Middle frontal gyrus (tissue), 1 donor: ENCODE data around the gene LYRM1.
"Not testable (repeated sequence)": the region's sequence is repeated elsewhere in the genome, so short reads cannot be mapped to it uniquely, and the experiment has no call there.

Source experiments
- DNase-seq: peaks from one replicate; pipeline ENCODE4 v3.0.0-alpha.2; 2015; ENCODE audit warnings: low spot score; ENCODE audit errors: extremely low spot score

The LYRM1 gene

GRCh38 chr16:20901436-20902112, 1.0 kb downstream of the LYRM1 start:
- no peak for DNase-seq

- DNase-seq: no peak
Measured at GRCh38 chr16:20902426-20902825, 1.9 kb downstream of the LYRM1 start.

DNA sequence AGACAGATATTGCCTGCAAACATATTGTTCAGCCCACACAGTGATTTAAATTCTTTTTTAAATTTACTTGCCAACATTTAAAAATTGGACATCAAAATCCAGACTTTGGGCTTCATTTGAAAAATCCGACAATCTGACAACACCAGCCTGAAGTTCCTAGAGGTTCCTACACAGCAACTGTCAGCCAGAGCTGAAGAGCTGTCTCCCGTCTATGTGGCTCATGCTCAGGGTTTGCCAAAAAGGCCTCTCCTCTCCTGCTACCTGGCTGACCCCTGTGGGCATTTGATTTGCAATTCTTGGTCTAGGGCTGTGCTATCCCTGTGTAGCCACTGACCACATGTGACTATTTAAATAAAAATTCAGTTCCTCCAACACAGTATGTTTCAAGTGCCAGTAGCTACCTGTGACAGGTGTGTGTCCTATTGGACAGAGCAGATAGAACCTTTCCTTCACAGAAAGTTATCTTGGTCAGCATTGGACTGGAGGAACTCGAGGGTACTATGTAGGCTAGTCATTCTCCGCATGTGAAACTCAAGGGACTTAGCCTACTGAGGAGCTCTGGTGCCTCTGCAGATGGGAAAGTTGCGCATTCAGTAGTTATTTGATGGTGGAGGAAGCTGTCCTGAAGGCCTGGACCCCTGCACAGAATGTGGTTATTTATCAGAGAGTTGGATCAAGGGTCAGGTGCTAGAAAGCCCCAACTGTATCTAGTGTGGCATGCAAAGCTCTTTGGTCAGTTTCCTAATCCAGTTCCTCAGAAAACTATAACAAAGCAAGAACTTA, 2.7 kb downstream of the LYRM1 start:
- DNase-seq: no peak

GRCh38 chr16:20903899-20904506, 3.4 kb downstream of the LYRM1 start:
- DNase-seq: no peak

GRCh38 chr16:20904507-20905081, 4.0 kb downstream of the LYRM1 start:
- no peak for DNase-seq

DNA sequence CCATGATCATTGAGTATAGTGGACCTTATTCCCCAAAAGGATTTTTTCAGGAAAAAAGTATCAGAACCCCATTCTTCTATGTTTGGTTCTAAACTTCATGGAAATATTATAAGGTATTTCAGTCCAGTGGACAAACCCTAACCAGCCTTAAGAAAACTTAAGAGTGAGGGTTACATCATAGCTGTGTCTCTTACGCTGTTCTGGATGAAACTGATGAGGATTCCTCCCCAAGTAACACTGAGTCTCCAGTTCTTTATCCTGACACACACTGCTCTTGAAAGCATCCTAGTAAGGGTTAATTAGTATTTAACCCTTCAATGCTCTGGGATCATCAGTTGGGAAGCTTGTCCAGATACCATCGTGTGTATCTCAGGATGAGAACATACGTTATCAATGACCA, 5.0 kb downstream of the LYRM1 start:
- DNase-seq: no peak

DNA sequence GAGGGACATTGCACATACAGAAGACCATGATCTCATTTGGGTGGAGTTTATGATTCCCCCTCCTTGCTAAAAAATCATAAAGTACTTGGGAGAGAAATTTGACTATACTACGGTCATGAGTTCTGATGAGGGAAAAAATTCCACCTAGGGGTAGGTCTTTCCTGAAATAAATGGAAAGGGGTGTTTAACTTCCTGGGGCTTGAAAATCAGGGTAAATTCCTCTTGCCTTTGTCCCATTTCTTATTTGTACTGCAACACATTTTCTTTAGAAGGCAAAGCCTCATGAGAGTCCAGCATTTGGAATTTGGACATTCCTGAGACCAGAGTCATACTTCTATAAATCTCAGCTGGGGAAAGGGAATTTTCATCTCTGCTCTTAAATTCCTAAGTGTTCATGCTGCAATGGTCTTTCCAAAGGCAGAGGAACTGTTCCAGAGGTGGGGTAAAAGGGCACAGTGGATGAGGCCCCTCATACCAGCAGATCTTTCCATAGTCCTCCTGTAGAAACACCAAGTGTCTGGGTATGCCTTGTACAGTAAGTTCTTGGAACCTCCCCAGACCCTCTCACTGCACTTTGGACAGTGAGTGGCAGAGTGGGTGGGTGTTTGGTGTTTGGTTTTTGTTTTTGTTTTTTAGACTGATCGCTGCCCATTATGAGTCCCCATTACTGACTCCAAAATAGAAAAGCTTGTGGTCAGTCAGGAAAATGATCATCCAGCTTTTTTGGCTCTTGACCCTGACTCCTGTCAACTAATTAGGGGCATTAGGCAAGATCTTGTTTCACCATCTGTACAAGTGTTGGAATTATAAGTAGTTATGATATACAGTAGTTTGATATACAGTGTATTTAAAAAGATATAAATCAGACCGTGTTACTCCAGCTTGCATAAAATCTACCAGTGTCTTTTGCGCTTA, 6.0 kb downstream of the LYRM1 start:
- DNase-seq: no peak

GRCh38 chr16:20910781-20911321, 10.3 kb downstream of the LYRM1 start:
- DNase-seq: no peak

DNA sequence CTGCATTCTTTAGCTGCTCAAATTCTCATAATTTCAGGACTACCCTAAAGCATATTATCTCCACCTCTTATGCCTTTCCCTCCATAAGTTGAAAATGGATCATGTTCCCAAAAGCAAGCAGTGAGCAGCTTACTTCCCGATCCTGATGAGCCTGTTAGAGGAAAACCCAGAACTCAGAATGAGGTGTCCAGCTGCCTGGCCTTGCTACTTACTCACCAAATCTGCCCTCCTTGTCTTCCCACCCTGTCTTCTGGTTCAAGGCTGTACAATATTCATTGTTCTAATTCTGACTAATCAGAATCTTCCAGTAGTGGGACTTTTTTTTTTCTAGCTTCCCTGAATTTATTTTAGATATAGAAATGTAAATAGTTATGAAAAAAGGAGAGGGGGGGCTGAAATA, 10.8 kb downstream of the LYRM1 start:
- DNase-seq: no peak

GRCh38 chr16:20916289-20916688, 15.7 kb downstream of the LYRM1 start:
- DNase-seq: no peak

DNA sequence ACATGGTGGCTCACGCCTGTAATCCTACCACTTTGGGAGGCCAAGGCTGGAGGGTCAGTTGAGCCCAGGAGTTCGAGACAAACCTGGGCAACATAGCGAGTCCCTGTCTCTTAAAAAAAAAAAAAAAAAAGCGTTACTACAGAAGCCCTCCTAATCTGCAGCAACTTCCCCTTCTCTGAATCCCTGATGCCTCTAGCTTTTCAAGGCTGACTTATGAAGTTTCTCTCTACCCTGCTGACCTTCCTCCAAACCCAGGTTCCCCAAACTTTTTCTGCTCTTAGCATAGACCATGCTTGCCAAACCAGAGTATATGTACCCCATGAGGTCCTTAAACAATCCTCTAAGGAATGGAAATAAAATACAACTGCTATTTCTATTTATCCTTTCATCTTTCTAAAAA, 16.4 kb downstream of the LYRM1 start:
- DNase-seq: no peak

DNA sequence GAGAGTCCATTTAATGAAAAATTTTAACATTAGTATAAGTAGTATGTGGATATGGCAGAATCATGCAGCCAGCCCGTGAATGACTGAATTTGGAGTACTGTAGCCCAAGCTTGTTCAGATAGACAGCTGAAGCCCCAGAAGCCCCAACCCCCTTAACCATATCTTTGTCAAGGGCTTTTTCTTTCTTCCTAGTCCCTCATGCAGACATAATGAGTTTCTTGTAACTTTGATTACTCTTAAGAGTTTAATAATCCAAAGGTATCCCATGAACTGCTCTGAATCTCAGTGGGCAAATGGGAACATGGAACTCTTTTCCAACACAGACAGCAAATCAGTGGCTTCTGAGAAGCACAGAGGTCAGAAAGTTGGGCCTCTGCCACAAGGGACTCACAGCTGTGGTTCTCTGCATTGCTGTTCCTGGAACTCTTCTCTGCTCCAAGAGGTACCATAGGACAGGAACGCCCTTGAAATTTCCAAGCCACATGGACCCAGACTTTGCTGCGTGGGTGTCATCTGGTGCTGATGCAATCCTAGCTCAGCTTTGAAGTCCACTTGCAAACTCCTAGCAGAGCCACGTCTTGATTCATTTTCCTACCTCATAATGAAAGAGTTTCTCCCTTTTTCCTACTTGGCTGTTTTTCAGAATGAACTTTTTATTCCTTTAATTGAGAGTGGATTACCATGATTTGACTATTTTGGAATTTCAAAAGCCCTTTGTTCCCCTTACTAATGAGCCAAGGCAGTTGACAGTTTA, 18.1 kb downstream of the LYRM1 start:
- no peak for DNase-seq

GRCh38 chr16:20920091-20920490, 19.5 kb downstream of the LYRM1 start:
- DNase-seq: no peak

GRCh38 chr16:20920799-20921198, 20.2 kb downstream of the LYRM1 start:
- no peak for DNase-seq

- DNase-seq: no peak
Measured at GRCh38 chr16:20923876-20924275, 23.3 kb downstream of the LYRM1 start.

- DNase-seq: no peak
Measured at GRCh38 chr16:20925751-20926150, 25.2 kb downstream of the LYRM1 start.

DNA sequence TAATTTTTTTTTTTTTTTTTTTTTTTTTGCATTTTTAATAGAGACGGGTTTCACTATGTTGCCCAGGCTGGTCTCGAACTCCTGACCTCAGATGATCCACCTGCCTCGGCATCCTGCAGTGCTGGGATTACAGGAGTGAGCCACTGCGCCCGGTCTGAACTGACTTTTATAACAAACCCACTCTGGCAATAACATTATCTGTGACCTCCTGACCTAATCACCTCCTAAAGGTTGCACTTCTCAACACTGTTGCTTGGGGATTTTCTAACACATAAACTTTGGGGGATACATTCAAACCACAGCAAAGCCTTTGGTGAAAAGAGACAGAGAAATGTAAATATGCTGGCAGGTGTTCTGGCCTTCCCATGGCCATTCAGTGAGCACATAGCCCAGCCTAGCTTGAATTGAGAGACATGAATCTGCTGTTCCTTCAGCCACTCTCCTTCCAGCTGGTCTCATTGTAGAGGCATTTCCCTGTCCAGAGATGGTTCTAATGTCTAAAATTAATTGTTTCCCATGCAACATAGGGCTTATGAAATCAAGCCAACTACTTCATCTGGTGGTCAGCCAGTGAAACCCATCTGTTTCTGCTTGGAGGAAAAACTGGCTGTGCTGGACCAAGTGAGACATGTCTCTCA, 28.3 kb downstream of the LYRM1 start:
- DNase-seq: no peak

DNA sequence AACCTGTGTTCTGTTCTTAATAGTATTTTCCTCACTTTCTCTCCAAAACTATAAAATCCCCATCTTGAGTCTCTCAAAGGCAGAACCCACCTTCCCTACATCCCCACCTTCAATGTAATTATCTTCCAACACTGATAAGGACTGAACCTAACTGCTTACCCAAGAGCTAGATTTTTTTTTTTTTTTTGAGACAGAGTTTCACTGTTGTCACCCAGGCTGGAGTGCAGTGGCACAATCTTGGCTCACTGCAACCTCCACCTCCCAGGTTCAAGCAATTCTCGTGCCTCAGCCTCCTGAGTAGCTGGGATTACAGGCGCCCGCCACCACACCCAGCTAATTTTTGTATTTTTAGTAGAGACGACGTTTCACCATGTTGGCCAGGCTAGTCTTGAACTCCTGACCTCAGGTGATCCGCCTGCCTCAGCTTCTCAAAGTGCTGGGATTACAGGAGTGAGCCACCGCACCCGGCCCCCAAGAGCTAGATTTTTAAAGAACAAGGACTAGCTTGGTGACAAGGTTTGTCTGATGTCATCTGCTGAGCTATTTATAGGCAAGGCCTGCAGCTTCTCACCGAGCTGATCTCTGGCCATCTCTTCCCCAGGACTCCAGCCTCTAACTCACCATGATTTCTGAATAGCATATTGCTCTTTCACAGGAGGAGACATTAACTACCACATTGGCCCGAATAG, 29.2 kb downstream of the LYRM1 start:
- DNase-seq: not testable (repeated sequence)

DNA sequence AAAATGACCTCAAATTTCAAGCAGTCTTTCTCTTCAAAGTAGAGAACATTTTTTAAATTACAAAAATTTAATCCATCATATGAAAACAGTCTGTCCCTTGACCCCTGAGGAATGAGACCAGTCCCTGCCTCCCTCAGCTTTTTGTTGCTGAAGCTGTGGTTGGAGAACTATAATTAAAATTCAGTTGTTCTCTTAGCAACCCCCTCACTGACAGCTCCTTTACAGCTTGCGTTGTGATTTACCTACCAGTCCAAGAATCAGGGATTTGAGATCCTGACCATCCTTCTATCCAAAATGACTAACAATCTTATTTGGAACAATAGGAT, 29.8 kb downstream of the LYRM1 start:
- no peak for DNase-seq
